ENCODE data around the gene PLCB4.

DNA sequence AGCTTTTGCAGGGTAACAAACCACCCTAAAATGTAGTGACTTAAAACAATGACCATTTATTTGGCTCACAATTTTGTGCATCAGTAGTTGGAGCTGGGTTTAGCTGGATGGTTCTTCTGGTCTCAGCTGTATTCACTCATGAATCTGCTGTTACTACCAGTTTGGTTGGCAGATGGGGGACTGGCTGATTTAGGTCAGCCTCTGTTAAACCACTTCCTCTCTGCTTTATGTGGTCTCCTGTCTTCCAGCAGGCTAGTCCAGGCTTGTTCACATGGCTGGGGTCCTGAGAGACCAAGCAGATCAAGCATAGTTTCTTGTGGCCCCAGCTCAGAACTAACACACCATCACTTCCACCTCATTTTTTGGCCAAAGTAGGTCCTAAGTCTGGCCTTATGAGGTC is 378.3 kb downstream of the PLCB4 start:
- TF ChIP-seq, protein P1, sequence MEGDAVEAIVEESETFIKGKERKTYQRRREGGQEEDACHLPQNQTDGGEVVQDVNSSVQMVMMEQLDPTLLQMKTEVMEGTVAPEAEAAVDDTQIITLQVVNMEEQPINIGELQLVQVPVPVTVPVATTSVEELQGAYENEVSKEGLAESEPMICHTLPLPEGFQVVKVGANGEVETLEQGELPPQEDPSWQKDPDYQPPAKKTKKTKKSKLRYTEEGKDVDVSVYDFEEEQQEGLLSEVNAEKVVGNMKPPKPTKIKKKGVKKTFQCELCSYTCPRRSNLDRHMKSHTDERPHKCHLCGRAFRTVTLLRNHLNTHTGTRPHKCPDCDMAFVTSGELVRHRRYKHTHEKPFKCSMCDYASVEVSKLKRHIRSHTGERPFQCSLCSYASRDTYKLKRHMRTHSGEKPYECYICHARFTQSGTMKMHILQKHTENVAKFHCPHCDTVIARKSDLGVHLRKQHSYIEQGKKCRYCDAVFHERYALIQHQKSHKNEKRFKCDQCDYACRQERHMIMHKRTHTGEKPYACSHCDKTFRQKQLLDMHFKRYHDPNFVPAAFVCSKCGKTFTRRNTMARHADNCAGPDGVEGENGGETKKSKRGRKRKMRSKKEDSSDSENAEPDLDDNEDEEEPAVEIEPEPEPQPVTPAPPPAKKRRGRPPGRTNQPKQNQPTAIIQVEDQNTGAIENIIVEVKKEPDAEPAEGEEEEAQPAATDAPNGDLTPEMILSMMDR (IDR thresholded peaks at IDR 0.05; ENCODE audit: insufficient read depth, low read length) = no peak
- TF ChIP-seq, protein P2, sequence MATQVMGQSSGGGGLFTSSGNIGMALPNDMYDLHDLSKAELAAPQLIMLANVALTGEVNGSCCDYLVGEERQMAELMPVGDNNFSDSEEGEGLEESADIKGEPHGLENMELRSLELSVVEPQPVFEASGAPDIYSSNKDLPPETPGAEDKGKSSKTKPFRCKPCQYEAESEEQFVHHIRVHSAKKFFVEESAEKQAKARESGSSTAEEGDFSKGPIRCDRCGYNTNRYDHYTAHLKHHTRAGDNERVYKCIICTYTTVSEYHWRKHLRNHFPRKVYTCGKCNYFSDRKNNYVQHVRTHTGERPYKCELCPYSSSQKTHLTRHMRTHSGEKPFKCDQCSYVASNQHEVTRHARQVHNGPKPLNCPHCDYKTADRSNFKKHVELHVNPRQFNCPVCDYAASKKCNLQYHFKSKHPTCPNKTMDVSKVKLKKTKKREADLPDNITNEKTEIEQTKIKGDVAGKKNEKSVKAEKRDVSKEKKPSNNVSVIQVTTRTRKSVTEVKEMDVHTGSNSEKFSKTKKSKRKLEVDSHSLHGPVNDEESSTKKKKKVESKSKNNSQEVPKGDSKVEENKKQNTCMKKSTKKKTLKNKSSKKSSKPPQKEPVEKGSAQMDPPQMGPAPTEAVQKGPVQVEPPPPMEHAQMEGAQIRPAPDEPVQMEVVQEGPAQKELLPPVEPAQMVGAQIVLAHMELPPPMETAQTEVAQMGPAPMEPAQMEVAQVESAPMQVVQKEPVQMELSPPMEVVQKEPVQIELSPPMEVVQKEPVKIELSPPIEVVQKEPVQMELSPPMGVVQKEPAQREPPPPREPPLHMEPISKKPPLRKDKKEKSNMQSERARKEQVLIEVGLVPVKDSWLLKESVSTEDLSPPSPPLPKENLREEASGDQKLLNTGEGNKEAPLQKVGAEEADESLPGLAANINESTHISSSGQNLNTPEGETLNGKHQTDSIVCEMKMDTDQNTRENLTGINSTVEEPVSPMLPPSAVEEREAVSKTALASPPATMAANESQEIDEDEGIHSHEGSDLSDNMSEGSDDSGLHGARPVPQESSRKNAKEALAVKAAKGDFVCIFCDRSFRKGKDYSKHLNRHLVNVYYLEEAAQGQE (IDR thresholded peaks at IDR 0.05; ENCODE audit: insufficient replicate concordance, low read depth) = no peak
- TF ChIP-seq POLR2AphosphoS5 (IDR thresholded peaks at IDR 0.05; ENCODE audit: low read depth) = no peak
- TF ChIP-seq GABPA (IDR thresholded peaks at IDR 0.05; ENCODE audit: low read depth) = no peak
- peak; percentile 52 for TF ChIP-seq SPI1 (IDR thresholded peaks at IDR 0.05; ENCODE audit: borderline replicate concordance, low read depth)
